ENCODE data around the gene TIGD3. TPM values are rescaled to one million over a fixed set of nuclear protein-coding genes. Genes with fewer than 3 reads are reported as not detected.

Gene TIGD3
- total and polyA plus RNA-seq, 2 of the 13 experiments (the other 11 are each of a cell fraction or from before 2014, with no cell fraction given) = 0.49 to 4.9 TPM

DNA sequence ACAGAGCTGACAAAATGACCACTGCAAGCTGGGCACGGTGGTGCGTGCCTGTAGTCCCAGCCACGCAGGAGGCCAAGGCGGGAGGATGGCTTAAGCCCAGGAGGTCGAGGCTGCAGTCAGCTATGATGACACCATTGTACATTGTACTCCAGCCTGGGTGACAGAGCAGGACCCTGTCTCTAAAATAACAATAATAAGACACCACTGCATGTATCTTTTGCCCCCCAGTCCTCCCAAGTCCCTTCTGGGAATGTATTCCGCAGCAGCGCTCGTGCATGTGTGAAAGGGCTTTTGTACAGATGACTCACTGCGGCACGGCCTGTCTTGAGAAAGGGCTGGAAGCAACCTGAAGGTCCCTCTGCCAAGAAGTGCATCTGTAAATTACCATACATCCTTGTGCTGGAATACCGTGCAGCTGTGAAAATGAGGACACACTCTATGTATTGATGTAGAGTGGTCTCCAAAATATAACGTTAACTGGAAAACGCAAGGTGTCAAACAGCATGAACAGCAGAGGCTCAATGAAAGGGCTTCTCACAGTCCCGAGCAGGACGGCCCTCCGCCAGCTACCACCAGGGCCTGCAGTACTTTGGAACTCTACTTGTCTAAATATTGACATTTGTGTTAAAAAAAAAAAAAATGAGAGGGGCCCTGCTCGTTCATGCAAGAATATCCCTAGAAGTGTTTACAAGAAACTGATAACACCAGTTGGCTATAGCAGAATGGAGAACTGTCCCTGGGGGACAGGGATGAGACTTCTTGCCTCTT, 48.9 kb upstream of the TIGD3 start (continued):
- TF ChIP-seq GMEB2 (CRISPR knock-in tag; IDR thresholded peaks at IDR 0.05; ENCODE audit: low read depth) = peak; percentile 11; the same call in 1 of the 2 replicates
- no peak for TF ChIP-seq ZZZ3 (CRISPR knock-in tag; IDR thresholded peaks at IDR 0.05; ENCODE audit: borderline replicate concordance)
- TF ChIP-seq CBFB (CRISPR knock-in tag; IDR thresholded peaks at IDR 0.05) = no peak
- no peak; the same call in 1 of the 2 replicates for TF ChIP-seq PITX1 (CRISPR knock-in tag; IDR thresholded peaks at IDR 0.05)
- TF ChIP-seq WIZ (CRISPR knock-in tag; IDR thresholded peaks at IDR 0.05) = no peak
- TF ChIP-seq TFAP4 (IDR thresholded peaks at IDR 0.05; ENCODE audit: borderline replicate concordance, low read depth) = peak; percentile 43; the same call in 1 of the 2 replicates
- peak; percentile 72 for TF ChIP-seq ZNF687 (CRISPR knock-in tag; IDR thresholded peaks at IDR 0.05)
- TF ChIP-seq U2AF2 (IDR thresholded peaks at IDR 0.05; ENCODE audit: low read depth, low read length) = no peak
- no peak for TF ChIP-seq SAFB2 (CRISPR knock-in tag; IDR thresholded peaks at IDR 0.05; ENCODE audit: borderline replicate concordance, low read depth)
- no peak for TF ChIP-seq ZNF281 (CRISPR knock-in tag; IDR thresholded peaks at IDR 0.05; ENCODE audit: borderline replicate concordance)
- TF ChIP-seq FOXA3 (CRISPR knock-in tag; IDR thresholded peaks at IDR 0.05) = peak; percentile 95
- TF ChIP-seq NCOR1 (IDR thresholded peaks at IDR 0.05; ENCODE audit: borderline replicate concordance, low read length) = peak; percentile 70; the same call in 1 of the 2 replicates
- no peak for TF ChIP-seq ZNF138 (CRISPR knock-in tag; IDR thresholded peaks at IDR 0.05; ENCODE audit: low read depth)
- TF ChIP-seq SNAPC5 (CRISPR knock-in tag; IDR thresholded peaks at IDR 0.05; ENCODE audit: borderline replicate concordance) = no peak
- TF ChIP-seq TEAD2 (CRISPR knock-in tag; IDR thresholded peaks at IDR 0.05) = no peak
- no peak for TF ChIP-seq ZNF136 (CRISPR knock-in tag; IDR thresholded peaks at IDR 0.05; ENCODE audit: low read depth)
- TF ChIP-seq ZFYVE20 (CRISPR knock-in tag; IDR thresholded peaks at IDR 0.05; ENCODE audit: borderline replicate concordance, low read depth) = no peak
- peak; percentile 63; the same call in 1 of the 2 replicates for TF ChIP-seq YEATS2 (CRISPR knock-in tag; IDR thresholded peaks at IDR 0.05; ENCODE audit: borderline replicate concordance)
- no peak for TF ChIP-seq ZNF333 (CRISPR knock-in tag; IDR thresholded peaks at IDR 0.05; ENCODE audit: borderline replicate concordance)
